ENCODE data around the gene SUSD1.

Gene SUSD1

GRCh38 chr9:112120030-112120341 lies 55.1 kb downstream of the SUSD1 start:
- TF ChIP-seq FOXP2 (optimal IDR thresholded peaks at IDR 0.05; ENCODE audit: borderline replicate concordance, extremely low read depth, extremely low read length, insufficient read depth) (no peak), POLR2AphosphoS5 (IDR thresholded peaks at IDR 0.05; ENCODE audit: low read depth, low read length) (no peak), SIN3A (IDR thresholded peaks at IDR 0.05; ENCODE audit: borderline replicate concordance, insufficient read depth, low read length) (no peak), TAF1 (IDR thresholded peaks at IDR 0.05; ENCODE audit: borderline replicate concordance, insufficient read depth, low read length) (no peak)
- TF ChIP-seq, protein P1, sequence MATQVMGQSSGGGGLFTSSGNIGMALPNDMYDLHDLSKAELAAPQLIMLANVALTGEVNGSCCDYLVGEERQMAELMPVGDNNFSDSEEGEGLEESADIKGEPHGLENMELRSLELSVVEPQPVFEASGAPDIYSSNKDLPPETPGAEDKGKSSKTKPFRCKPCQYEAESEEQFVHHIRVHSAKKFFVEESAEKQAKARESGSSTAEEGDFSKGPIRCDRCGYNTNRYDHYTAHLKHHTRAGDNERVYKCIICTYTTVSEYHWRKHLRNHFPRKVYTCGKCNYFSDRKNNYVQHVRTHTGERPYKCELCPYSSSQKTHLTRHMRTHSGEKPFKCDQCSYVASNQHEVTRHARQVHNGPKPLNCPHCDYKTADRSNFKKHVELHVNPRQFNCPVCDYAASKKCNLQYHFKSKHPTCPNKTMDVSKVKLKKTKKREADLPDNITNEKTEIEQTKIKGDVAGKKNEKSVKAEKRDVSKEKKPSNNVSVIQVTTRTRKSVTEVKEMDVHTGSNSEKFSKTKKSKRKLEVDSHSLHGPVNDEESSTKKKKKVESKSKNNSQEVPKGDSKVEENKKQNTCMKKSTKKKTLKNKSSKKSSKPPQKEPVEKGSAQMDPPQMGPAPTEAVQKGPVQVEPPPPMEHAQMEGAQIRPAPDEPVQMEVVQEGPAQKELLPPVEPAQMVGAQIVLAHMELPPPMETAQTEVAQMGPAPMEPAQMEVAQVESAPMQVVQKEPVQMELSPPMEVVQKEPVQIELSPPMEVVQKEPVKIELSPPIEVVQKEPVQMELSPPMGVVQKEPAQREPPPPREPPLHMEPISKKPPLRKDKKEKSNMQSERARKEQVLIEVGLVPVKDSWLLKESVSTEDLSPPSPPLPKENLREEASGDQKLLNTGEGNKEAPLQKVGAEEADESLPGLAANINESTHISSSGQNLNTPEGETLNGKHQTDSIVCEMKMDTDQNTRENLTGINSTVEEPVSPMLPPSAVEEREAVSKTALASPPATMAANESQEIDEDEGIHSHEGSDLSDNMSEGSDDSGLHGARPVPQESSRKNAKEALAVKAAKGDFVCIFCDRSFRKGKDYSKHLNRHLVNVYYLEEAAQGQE (IDR thresholded peaks at IDR 0.05; ENCODE audit: insufficient read depth in 1 of 2, low read depth in 2 of 2, low read length in 2 of 2) = no peak

DNA sequence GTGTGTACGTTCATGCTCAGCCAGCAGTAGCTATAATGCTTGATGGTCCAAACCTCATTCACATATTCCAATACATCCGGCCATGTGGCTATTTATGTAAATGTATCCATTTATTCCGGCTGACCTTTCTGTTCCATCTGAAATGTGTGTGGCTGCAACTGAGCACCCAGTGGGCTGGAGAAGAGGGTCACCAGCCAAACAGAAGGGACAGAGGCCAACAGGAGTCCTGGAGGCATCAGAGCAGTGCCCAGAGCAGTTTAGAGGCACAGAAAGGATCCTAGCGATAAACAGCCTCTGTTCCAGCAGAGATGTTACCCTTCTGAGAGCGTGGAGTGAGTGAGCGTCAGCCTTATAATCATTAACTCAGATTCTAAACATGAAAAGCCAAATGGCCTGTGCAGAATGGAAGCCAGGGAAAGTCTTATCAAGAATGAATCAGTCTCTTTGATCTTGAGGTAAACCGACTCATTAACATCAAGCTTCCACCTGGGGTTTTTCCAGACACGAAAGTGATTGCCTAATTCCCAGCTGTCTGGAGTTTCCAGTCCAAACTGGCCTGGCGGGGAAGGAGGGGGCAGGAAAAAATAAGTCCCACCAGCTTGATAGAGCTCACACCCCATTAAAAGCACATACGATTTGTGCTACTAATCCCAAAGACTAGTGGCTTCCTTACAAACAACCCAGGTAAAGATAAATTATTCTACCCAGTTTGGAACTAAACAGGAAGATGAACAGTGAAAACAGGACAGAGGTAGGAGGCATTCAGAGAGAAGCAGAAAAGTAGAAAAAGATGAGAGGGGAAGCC lies 55.7 kb downstream of the SUSD1 start:
- TF ChIP-seq FOXP2 (optimal IDR thresholded peaks at IDR 0.05; ENCODE audit: borderline replicate concordance, extremely low read depth, extremely low read length, insufficient read depth) (no peak), SIN3A (IDR thresholded peaks at IDR 0.05; ENCODE audit: borderline replicate concordance, insufficient read depth, low read length) (no peak), TAF1 (IDR thresholded peaks at IDR 0.05; ENCODE audit: borderline replicate concordance, insufficient read depth, low read length) (no peak), POLR2AphosphoS5 (IDR thresholded peaks at IDR 0.05; ENCODE audit: low read depth, low read length) (no peak)
- TF ChIP-seq, protein P1 (IDR thresholded peaks at IDR 0.05; ENCODE audit: insufficient read depth in 1 of 2, low read depth in 2 of 2, low read length in 2 of 2) = no peak

DNA sequence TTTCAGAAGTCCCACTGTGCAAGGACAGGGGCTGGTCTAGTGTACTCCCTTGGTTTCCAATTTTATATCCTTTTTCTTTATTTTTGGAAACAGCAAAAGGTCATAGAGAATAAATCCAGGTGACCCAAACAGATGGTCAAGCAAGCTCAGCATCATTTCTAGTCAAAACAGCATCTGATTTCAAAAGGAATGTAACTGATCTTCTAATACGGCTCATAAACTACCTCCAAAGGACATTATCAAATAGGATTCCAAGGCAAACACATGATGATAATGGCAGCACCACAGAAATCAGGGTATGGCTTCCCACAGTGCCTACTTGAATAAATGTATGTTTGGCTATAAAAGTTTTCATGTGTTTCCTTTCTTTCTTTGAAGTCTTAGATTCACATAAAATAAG lies 57.1 kb downstream of the SUSD1 start:
- no peak for TF ChIP-seq TAF1 (IDR thresholded peaks at IDR 0.05; ENCODE audit: borderline replicate concordance, insufficient read depth, low read length)
- TF ChIP-seq FOXP2 (optimal IDR thresholded peaks at IDR 0.05; ENCODE audit: borderline replicate concordance, extremely low read depth, extremely low read length, insufficient read depth) = no peak
- TF ChIP-seq POLR2AphosphoS5 (IDR thresholded peaks at IDR 0.05; ENCODE audit: low read depth, low read length) = no peak
- TF ChIP-seq SIN3A (IDR thresholded peaks at IDR 0.05; ENCODE audit: borderline replicate concordance, insufficient read depth, low read length) = no peak
- TF ChIP-seq, protein P1 (IDR thresholded peaks at IDR 0.05; ENCODE audit: insufficient read depth in 1 of 2, low read depth in 2 of 2, low read length in 2 of 2) = no peak

GRCh38 chr9:112115970-112116753 lies 58.9 kb downstream of the SUSD1 start:
- TF ChIP-seq, protein P1 (IDR thresholded peaks at IDR 0.05; ENCODE audit: insufficient read depth in 1 of 2, low read depth in 2 of 2, low read length in 2 of 2) = no peak
- TF ChIP-seq TAF1 (IDR thresholded peaks at IDR 0.05; ENCODE audit: borderline replicate concordance, insufficient read depth, low read length) (no peak), FOXP2 (optimal IDR thresholded peaks at IDR 0.05; ENCODE audit: borderline replicate concordance, extremely low read depth, extremely low read length, insufficient read depth) (no peak), SIN3A (IDR thresholded peaks at IDR 0.05; ENCODE audit: borderline replicate concordance, insufficient read depth, low read length) (no peak), POLR2AphosphoS5 (IDR thresholded peaks at IDR 0.05; ENCODE audit: low read depth, low read length) (no peak)

Data from PFSK-1 (cell line).